GM12878 (cell line): ENCODE measurements around the gene RBP3. TPM values are rescaled to one million over a fixed set of nuclear protein-coding genes. Genes with fewer than 3 reads are reported as not detected.

Experiments
- ATAC-seq: fragments of 200-7000 bp; cut with Tn5 transposase; 3 replicates; pipeline ENCODE4 v1.9.1; 2020; ENCODE audit warnings: mild to moderate bottlenecking, moderate library complexity
- BruUV-seq: library from RNA; stranded (reverse); fragments of 400-500 nt; replicated peaks from 2 replicates; lab custom pipeline; 2021; lab: Mats Ljungman, UMichigan
- CTCF ChIA-PET: fragments of 300-600 bp; sonication (Branson Sonifier 250); formaldehyde crosslinking; extraction: SDS; loops from one replicate; lab custom pipeline; 2021; ENCODE audit warnings: inconsistent platforms; lab: Yijun Ruan, JAX
- POLR2A ChIA-PET: fragments of 350-600 bp; formaldehyde crosslinking; extraction: SDS; loops from one replicate; lab custom pipeline; 2021; ENCODE audit warnings: inconsistent platforms; lab: Charles Lee
- RAD21 ChIA-PET: fragments of 300-600 bp; sonication (Branson Sonifier 250); formaldehyde crosslinking; loops from one replicate; lab custom pipeline; 2023; ENCODE audit warnings: antibody characterized with exemption; ENCODE audit not compliant: unreplicated experiment; lab: Charles Lee
- SMC1A ChIA-PET: fragments of 300-600 bp; sonication (Branson Sonifier 250); formaldehyde crosslinking; loops from one replicate; lab custom pipeline; 2023; ENCODE audit not compliant: unreplicated experiment, uncharacterized antibody; lab: Charles Lee
- DNase-seq: peaks from one replicate; pipeline ENCODE4 v3.0.0-alpha.2; 2011; ENCODE audit warnings: low read depth, low spot score
- FAIRE-seq: peaks from 3 replicates; lab custom pipeline; 2011; peaks lifted over from hg19 to GRCh38; lab: Jason Lieb, UNC
- H2AFZ ChIP-seq: 2 replicates; pipeline ENCODE4 v1.6.0; 2011; ENCODE audit warnings: low read depth, low read length, control low read depth; ENCODE audit not compliant: control insufficient read depth
- H3K27ac ChIP-seq: 2 replicates; pipeline ENCODE4 v1.5.1; 2011; ENCODE audit warnings: control low read depth; ENCODE audit not compliant: control insufficient read depth, insufficient read depth
- H3K27me3 ChIP-seq, 2 experiments: replicated peaks in 1 of 2; 2 replicates each; pipeline versions ENCODE4 v1.6.0 to v1.6.1; 2011; ENCODE audit warnings: low read length in 1 of 2; ENCODE audit not compliant: control insufficient read depth in 2 of 2, insufficient read depth in 2 of 2
- H3K36me3 ChIP-seq, 2 experiments: 2 replicates each; pipeline ENCODE4 v1.5.1; 2011; ENCODE audit warnings: low read length in 1 of 2; ENCODE audit not compliant: control insufficient read depth in 2 of 2, insufficient read depth in 2 of 2
- H3K4me1 ChIP-seq: 2 replicates; pipeline ENCODE4 v1.6.1; 2011; ENCODE audit warnings: mild to moderate bottlenecking, low read length, moderate library complexity, mixed read lengths; ENCODE audit not compliant: control insufficient read depth, insufficient read depth
- H3K4me2 ChIP-seq: 2 replicates; pipeline ENCODE4 v1.6.0; 2011; ENCODE audit warnings: control low read depth; ENCODE audit not compliant: control insufficient read depth, insufficient read depth
- H3K4me3 ChIP-seq: fragments of 200-600 bp; sonication (generic); 2 replicates; pipeline ENCODE4 v1.5.1; 2016
- H3K79me2 ChIP-seq: 2 replicates; pipeline ENCODE4 v1.6.0; 2011; ENCODE audit warnings: low read length; ENCODE audit not compliant: control insufficient read depth, insufficient read depth
- H3K9ac ChIP-seq: 2 replicates; pipeline ENCODE4 v1.8.0; 2011; ENCODE audit warnings: low read length, control low read depth, mixed read lengths; ENCODE audit not compliant: control insufficient read depth, insufficient read depth
- H3K9me3 ChIP-seq: replicated peaks from 3 replicates; pipeline ENCODE4 v1.5.1; 2011; ENCODE audit warnings: mild to moderate bottlenecking, low read length; ENCODE audit not compliant: control insufficient read depth, insufficient read depth
- H4K20me1 ChIP-seq: 2 replicates; pipeline ENCODE4 v1.6.0; 2011; ENCODE audit not compliant: control insufficient read depth, insufficient read depth
- EZH2 ChIP-seq: IDR thresholded peaks from 2 replicates; pipeline ENCODE4 v1.6.1; 2012; ENCODE audit warnings: low read depth, mild to moderate bottlenecking, control low read depth, inconsistent platforms, low read length, borderline replicate concordance; ENCODE audit not compliant: control insufficient read depth
- POLR2AphosphoS2 ChIP-seq: IDR thresholded peaks from 2 replicates; pipeline ENCODE4 v1.6.1; 2011; ENCODE audit warnings: low read depth, mild to moderate bottlenecking, low read length, improper control_type of control experiment, moderate library complexity
- RCOR1 ChIP-seq: conservative IDR thresholded peaks from 2 replicates; pipeline ENCODE4 v1.6.1; 2012; ENCODE audit warnings: low read depth, low read length, improper control_type of control experiment
- ZNF24 ChIP-seq: fragments of 450-650 bp; IDR thresholded peaks from 2 replicates; pipeline ENCODE4 v1.6.1; 2017; ENCODE audit warnings: antibody characterized with exemption, mild to moderate bottlenecking
- WGBS: methylation state at CpG from one replicate; pipeline ENCODE4 v1.1.6; 2016; ENCODE audit warnings: low lambda C conversion rate; ENCODE audit not compliant: insufficient replicate concordance, insufficient coverage; ENCODE audit errors: missing lambda C conversion rate; 5-methylcytosine and 5-hydroxymethylcytosine counted together
- in situ Hi-C: fragments of 300-500 bp; cut with MboI; formaldehyde crosslinking; loops from 9 replicates; pipeline ENCODE4 v1.14.3; 2018; ENCODE audit warnings: mixed read lengths
- intact Hi-C: fragments of 100-400 bp; cut with micrococcal nuclease; formaldehyde crosslinking; loops from one replicate; pipeline ENCODE4 v1.14.2; 2022; ENCODE audit not compliant: unreplicated experiment
- polyA plus RNA-seq, 11 experiments: library from polyadenylated mRNA; depleted of rRNA in 4 of 11; unstranded in 6 of 11; stranded (reverse) in 5 of 11; fragments of >200 nt; fragmentation: Nextera tagmentation in 4 of 11; fragmentation: Illumina TruSeq in 1 of 11; extraction: Ambion mirVana in 4 of 11; extraction: Trizol in 1 of 11; gene quantifications; 1 replicate in 1 of 11; 2 replicates in 10 of 11; pipeline versions ENCODE4 v1.2.1 to v1.2.3, GENCODE V29; 2011 to 2016; ENCODE audit warnings: inconsistent platforms in 2 of 11, missing spikeins in 2 of 11, low read depth in 1 of 11
- total RNA-seq, 4 experiments: library from RNA; depleted of rRNA in 3 of 4; stranded (reverse); fragments of >200 nt in 3 of 4; fragmentation: Illumina TruSeq in 1 of 4; extraction: Trizol in 1 of 4; gene quantifications; 2 replicates each; pipeline versions ENCODE4 v1.2.1 to v1.2.3, GENCODE V29; 2013 to 2021
- TF ChIP-seq, protein P1 (sequence below): fragments of 450-650 bp; formaldehyde crosslinking; IDR thresholded peaks from 2 replicates; pipeline ENCODE4 v1.5.0; 2022; ENCODE audit warnings: mild to moderate bottlenecking, missing genetic modification characterization

Gene RBP3
- total and polyA plus RNA-seq, 10 of the 15 experiments (the other 5 are each of a cell fraction or from before 2014, with no cell fraction given) = not detected

GRCh38 chr10:47400251-47400650, 52.1 kb downstream of the RBP3 start:
- H3K36me3 ChIP-seq = no peaks in the 10 kb centered on the region
- POLR2A ChIA-PET = no interaction called here
- SMC1A ChIA-PET = no interaction called here
- intact Hi-C loops (no loop called here), in situ Hi-C loops (no loop called here)
- FAIRE-seq (no peak), ATAC-seq (no peak), DNase-seq (no peak)
- TF ChIP-seq RCOR1 = no peak
- TF ChIP-seq, protein P1, sequence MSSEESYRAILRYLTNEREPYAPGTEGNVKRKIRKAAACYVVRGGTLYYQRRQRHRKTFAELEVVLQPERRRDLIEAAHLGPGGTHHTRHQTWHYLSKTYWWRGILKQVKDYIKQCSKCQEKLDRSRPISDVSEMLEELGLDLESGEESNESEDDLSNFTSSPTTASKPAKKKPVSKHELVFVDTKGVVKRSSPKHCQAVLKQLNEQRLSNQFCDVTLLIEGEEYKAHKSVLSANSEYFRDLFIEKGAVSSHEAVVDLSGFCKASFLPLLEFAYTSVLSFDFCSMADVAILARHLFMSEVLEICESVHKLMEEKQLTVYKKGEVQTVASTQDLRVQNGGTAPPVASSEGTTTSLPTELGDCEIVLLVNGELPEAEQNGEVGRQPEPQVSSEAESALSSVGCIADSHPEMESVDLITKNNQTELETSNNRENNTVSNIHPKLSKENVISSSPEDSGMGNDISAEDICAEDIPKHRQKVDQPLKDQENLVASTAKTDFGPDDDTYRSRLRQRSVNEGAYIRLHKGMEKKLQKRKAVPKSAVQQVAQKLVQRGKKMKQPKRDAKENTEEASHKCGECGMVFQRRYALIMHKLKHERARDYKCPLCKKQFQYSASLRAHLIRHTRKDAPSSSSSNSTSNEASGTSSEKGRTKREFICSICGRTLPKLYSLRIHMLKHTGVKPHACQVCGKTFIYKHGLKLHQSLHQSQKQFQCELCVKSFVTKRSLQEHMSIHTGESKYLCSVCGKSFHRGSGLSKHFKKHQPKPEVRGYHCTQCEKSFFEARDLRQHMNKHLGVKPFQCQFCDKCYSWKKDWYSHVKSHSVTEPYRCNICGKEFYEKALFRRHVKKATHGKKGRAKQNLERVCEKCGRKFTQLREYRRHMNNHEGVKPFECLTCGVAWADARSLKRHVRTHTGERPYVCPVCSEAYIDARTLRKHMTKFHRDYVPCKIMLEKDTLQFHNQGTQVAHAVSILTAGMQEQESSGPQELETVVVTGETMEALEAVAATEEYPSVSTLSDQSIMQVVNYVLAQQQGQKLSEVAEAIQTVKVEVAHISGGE (CRISPR knock-in tag) = no peak
- no peak for TF ChIP-seq EZH2
- no peak for TF ChIP-seq ZNF24
- TF ChIP-seq POLR2AphosphoS2 = no peak
- no peak overlapping the region for H3K9ac ChIP-seq
- no TSS peak for BruUV-seq
- no peaks in the 10 kb centered on the region; a peak in 1 of 4 replicates for H3K27me3 ChIP-seq
- CTCF ChIA-PET = no interaction called here
- no peaks in the 10 kb centered on the region; the same call in 2 of the 3 replicates for H3K9me3 ChIP-seq
- RAD21 ChIA-PET = no interaction called here
- WGBS = 35% methylated on average over 2 of the region's 2 CpGs
- no peak overlapping the region for H3K4me2 ChIP-seq
- H4K20me1 ChIP-seq = no peaks in the 10 kb centered on the region
- H3K79me2 ChIP-seq = no peaks in the 10 kb centered on the region
- no peaks in the 10 kb centered on the region for H3K4me1 ChIP-seq
- no peak overlapping the region for H2AFZ ChIP-seq
- H3K4me3 ChIP-seq = no peak overlapping the region
- H3K27ac ChIP-seq = no peak overlapping the region
